Adrenal gland (tissue), 5 donors: ENCODE data around the gene DYSF.

Experiments used
- POLR2A ChIP-seq, 2 donors: fragments of 450-650 bp; IDR thresholded peaks; one replicate each; pipeline ENCODE4 v1.6.1; 2017; ENCODE audit warnings: antibody characterized with exemption in 2 of 2, mild to moderate bottlenecking in 2 of 2, moderate library complexity in 1 of 2
- TF ChIP-seq, protein P1 (sequence below), 6 experiments: fragments of 450-650 bp in 4 of 6; fragments of 200-600 bp in 2 of 6; sonication (generic) in 1 of 6; IDR thresholded peaks; 1 replicate in 5 of 6; 2 replicates in 1 of 6; pipeline versions ENCODE4 v1.5.1 to v1.8.0; 2016 to 2021; ENCODE audit warnings: antibody characterized with exemption in 6 of 6, mild to moderate bottlenecking in 2 of 6, moderate library complexity in 1 of 6
- donor health status: DM: no; HTN: no; CAD: no.

DNA sequence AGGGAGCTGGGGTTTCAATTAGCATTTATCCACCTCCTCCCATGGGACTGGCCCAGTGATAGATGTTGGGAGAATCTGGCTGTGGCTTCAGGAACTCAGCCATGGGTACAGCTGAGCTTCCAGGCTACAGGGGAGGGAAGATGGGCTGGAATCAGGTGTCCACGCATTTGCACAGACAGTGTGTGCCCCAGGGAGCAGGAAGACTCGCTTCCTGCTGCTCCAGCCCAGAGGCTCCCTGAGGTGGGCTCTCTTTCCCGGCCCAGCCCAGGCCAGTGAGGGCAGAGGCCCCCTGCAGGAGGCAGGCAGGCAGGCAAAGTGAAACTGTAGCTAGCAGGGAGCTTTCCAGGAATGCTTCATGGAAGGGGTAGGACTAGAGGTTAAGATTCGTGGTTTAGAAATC, 28.7 kb downstream of the DYSF start:
- TF ChIP-seq POLR2A (IDR thresholded peaks at IDR 0.05): no peak
- TF ChIP-seq, protein P1, sequence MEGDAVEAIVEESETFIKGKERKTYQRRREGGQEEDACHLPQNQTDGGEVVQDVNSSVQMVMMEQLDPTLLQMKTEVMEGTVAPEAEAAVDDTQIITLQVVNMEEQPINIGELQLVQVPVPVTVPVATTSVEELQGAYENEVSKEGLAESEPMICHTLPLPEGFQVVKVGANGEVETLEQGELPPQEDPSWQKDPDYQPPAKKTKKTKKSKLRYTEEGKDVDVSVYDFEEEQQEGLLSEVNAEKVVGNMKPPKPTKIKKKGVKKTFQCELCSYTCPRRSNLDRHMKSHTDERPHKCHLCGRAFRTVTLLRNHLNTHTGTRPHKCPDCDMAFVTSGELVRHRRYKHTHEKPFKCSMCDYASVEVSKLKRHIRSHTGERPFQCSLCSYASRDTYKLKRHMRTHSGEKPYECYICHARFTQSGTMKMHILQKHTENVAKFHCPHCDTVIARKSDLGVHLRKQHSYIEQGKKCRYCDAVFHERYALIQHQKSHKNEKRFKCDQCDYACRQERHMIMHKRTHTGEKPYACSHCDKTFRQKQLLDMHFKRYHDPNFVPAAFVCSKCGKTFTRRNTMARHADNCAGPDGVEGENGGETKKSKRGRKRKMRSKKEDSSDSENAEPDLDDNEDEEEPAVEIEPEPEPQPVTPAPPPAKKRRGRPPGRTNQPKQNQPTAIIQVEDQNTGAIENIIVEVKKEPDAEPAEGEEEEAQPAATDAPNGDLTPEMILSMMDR (IDR thresholded peaks at IDR 0.05): no peak
